H1 (cell line): ENCODE data around the gene PLEKHG5. TPM values are rescaled to one million over a fixed set of nuclear protein-coding genes. Genes with fewer than 3 reads are reported as not detected.

Experiments
- CTCF ChIA-PET: fragments of 300-600 bp; sonication (Branson Sonifier 250); formaldehyde crosslinking; loops from one replicate; lab custom pipeline; 2021; ENCODE audit not compliant: partially characterized antibody; lab: Charles Lee
- POLR2A ChIA-PET: fragments of 300-600 bp; sonication (Branson Sonifier 250); formaldehyde crosslinking; loops from one replicate; lab custom pipeline; 2021; ENCODE audit warnings: inconsistent platforms; ENCODE audit not compliant: partially characterized antibody; lab: Charles Lee
- DNase-seq, 2 experiments: peaks; one replicate each; pipeline versions ENCODE4 v3.0.0 to v3.0.0-alpha.2; 2010 to 2022; ENCODE audit warnings: low spot score in 2 of 2, low read depth in 1 of 2, mixed read lengths in 1 of 2
- FAIRE-seq: peaks from 2 replicates; lab custom pipeline; 2011; peaks lifted over from hg19 to GRCh38; lab: Jason Lieb, UNC
- H2AFZ ChIP-seq: 2 replicates; pipeline ENCODE4 v1.8.1; 2012; ENCODE audit warnings: low read length, inconsistent platforms
- H2AK5ac ChIP-seq: 2 replicates; pipeline ENCODE4 v1.6.1; 2013; ENCODE audit warnings: low read depth, low read length
- H2BK120ac ChIP-seq: replicated peaks from 2 replicates; pipeline ENCODE3; 2013; ENCODE audit warnings: low read depth, low read length, inconsistent platforms
- H2BK12ac ChIP-seq: 2 replicates; pipeline ENCODE4 v1.6.1; 2013; ENCODE audit warnings: low read depth, low read length
- H2BK15ac ChIP-seq: 2 replicates; pipeline ENCODE4 v1.6.1; 2013; ENCODE audit warnings: low read length
- H2BK20ac ChIP-seq: 2 replicates; pipeline ENCODE4 v1.6.1; 2013; ENCODE audit warnings: low read length
- H2BK5ac ChIP-seq: 2 replicates; pipeline ENCODE4 v1.6.1; 2013; ENCODE audit warnings: low read depth, low read length
- H3K14ac ChIP-seq: 2 replicates; pipeline ENCODE4 v1.6.1; 2013; ENCODE audit warnings: inconsistent platforms; ENCODE audit not compliant: insufficient read length
- H3K18ac ChIP-seq: 2 replicates; pipeline ENCODE4 v1.6.1; 2013; ENCODE audit warnings: low read length; ENCODE audit errors: extremely low read depth
- H3K23ac ChIP-seq: 2 replicates; pipeline ENCODE4 v1.6.1; 2013; ENCODE audit warnings: inconsistent platforms; ENCODE audit not compliant: insufficient read length
- H3K23me2 ChIP-seq: 2 replicates; pipeline ENCODE4 v1.6.1; 2013; ENCODE audit warnings: low read depth, low read length
- H3K27ac ChIP-seq: 2 replicates; pipeline ENCODE4 v1.6.1; 2011; ENCODE audit warnings: low read depth, low read length, inconsistent platforms
- H3K27me3 ChIP-seq, 4 experiments: replicated peaks in 1 of 4; 1 replicate in 1 of 4; 2 replicates in 3 of 4; pipeline versions ENCODE4 v1.6.1 to v1.8.1; 2011 to 2013; ENCODE audit warnings: low read length in 3 of 4, mild to moderate bottlenecking in 3 of 4, inconsistent platforms in 2 of 4, mixed read lengths in 2 of 4, moderate library complexity in 1 of 4; ENCODE audit not compliant: control insufficient read depth in 3 of 4, insufficient read depth in 3 of 4; ENCODE audit errors: extremely low read depth in 1 of 4
- H3K36me3 ChIP-seq, 4 experiments: 2 replicates each; pipeline versions ENCODE4 v1.6.1 to v1.8.1; 2011 to 2013; ENCODE audit warnings: mild to moderate bottlenecking in 4 of 4, low read length in 3 of 4, moderate library complexity in 2 of 4, control low read depth in 1 of 4, inconsistent platforms in 1 of 4; ENCODE audit not compliant: insufficient read depth in 4 of 4, control insufficient read depth in 2 of 4
- H3K4ac ChIP-seq: replicated peaks from 2 replicates; pipeline ENCODE3; 2013; ENCODE audit warnings: low read length, low read depth, mixed read lengths, inconsistent platforms; ENCODE audit not compliant: insufficient read length
- H3K4me1 ChIP-seq, 4 experiments: replicated peaks in 1 of 4; 1 replicate in 1 of 4; 2 replicates in 3 of 4; pipeline versions ENCODE4 v1.6.1 to v1.8.1; 2011 to 2013; ENCODE audit warnings: low read length in 3 of 4, inconsistent platforms in 2 of 4, mixed read lengths in 1 of 4; ENCODE audit not compliant: insufficient read depth in 4 of 4, control insufficient read depth in 3 of 4
- H3K4me2 ChIP-seq, 2 experiments: 2 replicates each; pipeline versions ENCODE4 v1.6.1 to v1.8.1; 2011 to 2013; ENCODE audit warnings: low read depth in 2 of 2, low read length in 2 of 2, control low read depth in 1 of 2, inconsistent platforms in 1 of 2, mild to moderate bottlenecking in 1 of 2; ENCODE audit not compliant: insufficient read depth in 1 of 2
- H3K4me3 ChIP-seq, 4 experiments: fragments of 200-600, 300-600 bp in 1 of 4; sonication (generic), shearing (Covaris generic), sonication (Bioruptor Twin) in 1 of 4; 2 replicates each; pipeline versions ENCODE4 v1.5.1 to v1.8.1; 2011 to 2016; ENCODE audit warnings: low read length in 4 of 4, low read depth in 3 of 4, control low read depth in 2 of 4, inconsistent platforms in 2 of 4, mild to moderate bottlenecking in 2 of 4, mixed read lengths in 1 of 4, moderate library complexity in 1 of 4; ENCODE audit not compliant: insufficient read depth in 2 of 4; ENCODE audit errors: extremely low read depth in 1 of 4
- H3K56ac ChIP-seq: replicated peaks from 2 replicates; pipeline ENCODE3; 2013; ENCODE audit warnings: low read depth, mild to moderate bottlenecking, mixed read lengths, low read length, inconsistent platforms; ENCODE audit not compliant: insufficient read length
- H3K79me1 ChIP-seq: 2 replicates; pipeline ENCODE4 v1.6.1; 2013; ENCODE audit warnings: low read depth, low read length, control low read depth
- H3K79me2 ChIP-seq, 2 experiments: 2 replicates each; pipeline versions ENCODE4 v1.6.1 to v1.8.1; 2012 to 2013; ENCODE audit warnings: low read length in 2 of 2, mild to moderate bottlenecking in 2 of 2, inconsistent platforms in 1 of 2; ENCODE audit not compliant: insufficient read depth in 2 of 2, control insufficient read depth in 1 of 2
- H3K9ac ChIP-seq, 4 experiments: replicated peaks in 1 of 4; 1 replicate in 1 of 4; 2 replicates in 3 of 4; pipeline versions ENCODE4 v1.6.1 to v1.8.1; 2011 to 2013; ENCODE audit warnings: low read depth in 3 of 4, low read length in 3 of 4, control low read depth in 2 of 4, mild to moderate bottlenecking in 2 of 4, moderate library complexity in 2 of 4, inconsistent platforms in 1 of 4; ENCODE audit errors: extremely low read depth in 1 of 4
- H3K9me3 ChIP-seq, 2 experiments: 2 replicates each; pipeline versions ENCODE4 v1.6.1 to v1.8.1; 2012 to 2013; ENCODE audit warnings: mild to moderate bottlenecking in 2 of 2, moderate library complexity in 2 of 2, control low read depth in 1 of 2, inconsistent platforms in 1 of 2, low read depth in 1 of 2, low read length in 1 of 2, mixed read lengths in 1 of 2; ENCODE audit not compliant: insufficient read depth in 2 of 2
- H4K20me1 ChIP-seq, 2 experiments: replicated peaks in 1 of 2; 2 replicates each; pipeline versions ENCODE3 to v1.8.1; 2011 to 2013; ENCODE audit warnings: inconsistent platforms in 2 of 2, low read length in 2 of 2, mild to moderate bottlenecking in 1 of 2; ENCODE audit not compliant: insufficient read depth in 2 of 2, control insufficient read depth in 1 of 2
- H4K5ac ChIP-seq: 2 replicates; pipeline ENCODE4 v1.6.1; 2013; ENCODE audit warnings: low read length, low read depth, mixed read lengths, inconsistent platforms; ENCODE audit not compliant: insufficient read length
- H4K8ac ChIP-seq: 2 replicates; pipeline ENCODE4 v1.8.0; 2013; ENCODE audit warnings: mild to moderate bottlenecking, moderate library complexity, low read length, inconsistent platforms; ENCODE audit not compliant: insufficient read depth; ENCODE audit errors: extremely low read depth
- H4K91ac ChIP-seq: replicated peaks from 2 replicates; pipeline ENCODE3; 2013; ENCODE audit warnings: low read length, mixed read lengths, inconsistent platforms; ENCODE audit not compliant: insufficient read length
- KDM4A ChIP-seq: IDR thresholded peaks from one replicate; pipeline ENCODE4 v1.7.1; 2012; ENCODE audit warnings: low read depth, mild to moderate bottlenecking, moderate library complexity, low read length, inconsistent platforms; ENCODE audit not compliant: severe bottlenecking
- SIN3A ChIP-seq, 2 experiments: IDR thresholded peaks in 1 of 2; conservative IDR thresholded peaks in 1 of 2; 2 replicates each; pipeline ENCODE4 v1.6.1; 2011 to 2012; ENCODE audit warnings: low read length in 2 of 2, improper control_type of control experiment in 1 of 2, low read depth in 1 of 2, mild to moderate bottlenecking in 1 of 2
- TCF12 ChIP-seq: IDR thresholded peaks from 2 replicates; pipeline ENCODE4 v1.6.1; 2011; ENCODE audit warnings: low read depth, mild to moderate bottlenecking, low read length
- TEAD4 ChIP-seq: IDR thresholded peaks from 2 replicates; pipeline ENCODE4 v1.6.1; 2012; ENCODE audit warnings: low read depth, low read length, inconsistent platforms, mixed read lengths
- WGBS, 2 experiments: shearing (Covaris generic) in 1 of 2; methylation state at CpG; one replicate each; pipeline versions ENCODE4 v1.1.6 to v1.1.7; 2013 to 2015; ENCODE audit warnings: low lambda C conversion rate in 2 of 2, mixed read lengths in 2 of 2, inconsistent platforms in 1 of 2, low coverage in 1 of 2, missing lambda C conversion rate in 1 of 2; ENCODE audit not compliant: insufficient replicate concordance in 2 of 2, insufficient coverage in 1 of 2, insufficient read length in 1 of 2; ENCODE audit errors: extremely low coverage in 1 of 2, missing lambda C conversion rate in 1 of 2; 5-methylcytosine and 5-hydroxymethylcytosine counted together
- polyA plus RNA-seq, 7 experiments: library from polyadenylated mRNA; depleted of rRNA in 3 of 7; stranded (reverse) in 5 of 7; unstranded in 2 of 7; fragments of >200 nt in 5 of 7; fragments of 200-250 nt in 2 of 7; gene quantifications; 1 replicate in 5 of 7; 2 replicates in 1 of 7; 4 replicates in 1 of 7; pipeline versions ENCODE4 v1.2.1 to v1.2.3, GENCODE V29; 2011 to 2013; ENCODE audit warnings: missing spikeins in 2 of 7, mixed read lengths in 2 of 7
- total RNA-seq: library from RNA; stranded (reverse); fragmentation: NEBNext Ultra II Directional; extraction: Animal tissue kit (Norgen Biotek cat#: 25700); gene quantifications from 2 replicates; pipeline ENCODE4 v1.2.1, GENCODE V29; 2021

PLEKHG5 gene
- total and polyA plus RNA-seq, 2 of the 8 experiments (the other 6 are each of a cell fraction or from before 2014, with no cell fraction given), result 10.4 to 13.8 TPM

GRCh38 chr1:6511056-6511455, 19.6 kb upstream of the PLEKHG5 start:
- Histone ChIP-seq H3K14ac (no peak overlapping the region), H3K4me2 (no peak overlapping the region), H3K27ac (no peak overlapping the region), H3K4me1 (no peaks in the 10 kb centered on the region; a peak in 3 of 7 replicates), H4K91ac (no peak overlapping the region), H3K79me1 (no peaks in the 10 kb centered on the region), H3K79me2 (no peaks in the 10 kb centered on the region), H3K36me3 (no peaks in the 10 kb centered on the region), H2BK20ac (no peak overlapping the region), H4K5ac (no peak overlapping the region), H2BK120ac (no peak overlapping the region), H3K23ac (no peak overlapping the region), H4K8ac (no peak overlapping the region), H2BK15ac (no peak overlapping the region), H2BK5ac (no peak overlapping the region), H3K56ac (no peak overlapping the region), H3K9me3 (no peaks in the 10 kb centered on the region), H2AK5ac (no peak overlapping the region), H4K20me1 (no peaks in the 10 kb centered on the region), H3K23me2 (no peaks in the 10 kb centered on the region), H2AFZ (no peak overlapping the region), H2BK12ac (no peak overlapping the region), H3K9ac (no peak overlapping the region), H3K27me3 (no peaks in the 10 kb centered on the region), H3K18ac (no peak overlapping the region), H3K4ac (no peak overlapping the region), H3K4me3 (no peak overlapping the region)
- FAIRE-seq (no peak), DNase-seq (no peak)
- TF ChIP-seq TEAD4 (no peak), SIN3A (conservative IDR thresholded peaks at IDR 0.05 in 1 of 2, IDR thresholded peaks at IDR 0.05 in 1 of 2; ENCODE audit: low read depth in 1 of 2, low read length in 2 of 2) (no peak), KDM4A (no peak), TCF12 (no peak)
- POLR2A ChIA-PET, result no interaction called here
- 90% methylated on average over 6 of the region's 6 CpGs; no CpG with 5 or more reads in 1 of the 2 experiments for WGBS, 2 experiments
- CTCF ChIA-PET, result interaction anchor here (0.6 to 1.2 kb wide), 3 partner anchors 30 to 81 kb away, joined by 3 to 6 read pairs (median 3); no protein-coding TSS in a partner anchor
